Psoas muscle (tissue), 8 donors: ENCODE measurements around the gene ADGRD1. TPM values are rescaled to one million over a fixed set of nuclear protein-coding genes. Genes with fewer than 3 reads are reported as not detected.

Experiments used
- ATAC-seq, 4 donors: fragments of 200-7000 bp; cut with Tn5 transposase; one replicate each; pipeline ENCODE4 v1.9.1; 2020; ENCODE audit warnings: moderate library complexity in 3 of 4, mild to moderate bottlenecking in 2 of 4
- DNase-seq, 2 donors: peaks; one replicate each; pipeline ENCODE4 v3.0.0-alpha.2; 2020
- H3K27ac ChIP-seq: fragments of 200-600 bp; one replicate; pipeline ENCODE4 v1.8.0; 2022
- H3K27me3 ChIP-seq, 3 donors: fragments of 200-600 bp in 1 of 3; one replicate each; pipeline versions ENCODE4 v1.6.1 to v1.8.0; 2013 to 2022; ENCODE audit warnings: low read length in 2 of 3, mild to moderate bottlenecking in 2 of 3, moderate library complexity in 1 of 3; ENCODE audit not compliant: insufficient read depth in 3 of 3
- H3K36me3 ChIP-seq, 2 donors: fragments of 200-600 bp in 1 of 2; one replicate each; pipeline versions ENCODE4 v1.6.1 to v1.8.0; 2013 to 2022; ENCODE audit warnings: low read depth in 1 of 2, mild to moderate bottlenecking in 1 of 2, moderate library complexity in 1 of 2; ENCODE audit not compliant: insufficient read depth in 1 of 2
- H3K4me1 ChIP-seq: fragments of 200-600 bp; one replicate; pipeline ENCODE4 v1.8.0; 2022
- H3K4me3 ChIP-seq: fragments of 200-600 bp; one replicate; pipeline ENCODE4 v1.8.0; 2022; ENCODE audit warnings: mild to moderate bottlenecking
- H3K9me3 ChIP-seq: fragments of 200-600 bp; one replicate; pipeline ENCODE4 v1.8.0; 2022
- CTCF ChIP-seq: fragments of 200-600 bp; IDR thresholded peaks from one replicate; pipeline ENCODE4 v1.8.0; 2022; ENCODE audit warnings: antibody characterized with exemption
- WGBS, 3 donors: extraction: QIAGEN DNeasy Blood & Tissue Kit; methylation state at CpG; one replicate each; pipeline versions ENCODE4 v1.1.6 to v1.1.7; 2013; 5-methylcytosine and 5-hydroxymethylcytosine counted together
- intact Hi-C, 2 donors: fragments of 100-400 bp; cut with DNase I; formaldehyde crosslinking; loops; one replicate each; pipeline versions ENCODE4 v1.11.0 to v1.14.2; 2022
- polyA plus RNA-seq, 3 donors: library from polyadenylated mRNA; stranded (reverse); fragments of 200-250 nt; gene quantifications; one replicate each; pipeline ENCODE4 v1.2.3, GENCODE V29; 2013
- total RNA-seq, 4 donors: library from RNA; stranded (reverse); fragmentation: NEBNext Ultra II Directional in 2 of 4; extraction: Animal tissue kit (Norgen Biotek cat#: 25700) in 2 of 4; gene quantifications; one replicate each; pipeline versions ENCODE4 v1.2.1 to v1.2.4, GENCODE V29; 2021 to 2023
- donor health status: healthy with polysubstance abuse.
- donor health status: DM: no; HTN: no; CAD: no; lungs with moderate emphysema.
- donor health status: Bipolar disorder and iron deficiency.
- donor health status: healthy.
- donor health status: DM: yes; HTN: yes; CAD: no.
- donor health status: DM: no; HTN: no; CAD: no.
- donor health status: DM: no; HTN: no; CAD: no.
- donor health status: DM: yes; HTN: yes; CAD: no.

ADGRD1 gene
- total and polyA plus RNA-seq, 7 donors: 2.1 to 11.6 (median 3.6) TPM

GRCh38 chr12:131147894-131148293 is 194.2 kb downstream of the ADGRD1 start:
- no peak for TF ChIP-seq CTCF
- intact Hi-C loops: no loop called here
- Histone ChIP-seq H3K4me3 (no peak overlapping the region), H3K27ac (no peak overlapping the region), H3K36me3 (no peaks in the 10 kb centered on the region), H3K4me1 (no peaks in the 10 kb centered on the region), H3K9me3 (no peaks in the 10 kb centered on the region), H3K27me3 (no peaks in the 10 kb centered on the region)
- WGBS, 3 donors: 63 to 68% (median 67%) methylated on average over 3 of the region's 3 CpGs
- DNase-seq: no peak
- ATAC-seq: no peak

- no peak for ATAC-seq
- intact Hi-C loops: no loop called here
- TF ChIP-seq CTCF: no peak
- no peak for DNase-seq
- no peak overlapping the region for H3K27ac ChIP-seq
- no peaks in the 10 kb centered on the region for H3K4me1 ChIP-seq
- H3K27me3 ChIP-seq: peaks cover 0 to 1% (median 0%) of the 10 kb centered on the region in 3 donors
- no peak overlapping the region for H3K4me3 ChIP-seq
- H3K36me3 ChIP-seq: no peaks in the 10 kb centered on the region
- no peaks in the 10 kb centered on the region for H3K9me3 ChIP-seq
- WGBS, 3 donors: 54 to 65% (median 55%) methylated on average over 8 of the region's 8 CpGs
Measured at GRCh38 chr12:131151558-131152345, 198.0 kb downstream of the ADGRD1 start.

GRCh38 chr12:131152587-131152986 is 198.9 kb downstream of the ADGRD1 start:
- ATAC-seq: no peak
- Histone ChIP-seq H3K27me3 (peaks cover 0 to 1% (median 0%) of the 10 kb centered on the region in 3 donors), H3K4me3 (no peak overlapping the region), H3K9me3 (no peaks in the 10 kb centered on the region), H3K36me3 (no peaks in the 10 kb centered on the region), H3K27ac (no peak overlapping the region), H3K4me1 (no peaks in the 10 kb centered on the region)
- intact Hi-C loops: no loop called here
- no peak for DNase-seq
- 62 to 67% (median 65%) methylated on average over 5 of the region's 5 CpGs for WGBS, 3 donors
- TF ChIP-seq CTCF: no peak

DNA sequence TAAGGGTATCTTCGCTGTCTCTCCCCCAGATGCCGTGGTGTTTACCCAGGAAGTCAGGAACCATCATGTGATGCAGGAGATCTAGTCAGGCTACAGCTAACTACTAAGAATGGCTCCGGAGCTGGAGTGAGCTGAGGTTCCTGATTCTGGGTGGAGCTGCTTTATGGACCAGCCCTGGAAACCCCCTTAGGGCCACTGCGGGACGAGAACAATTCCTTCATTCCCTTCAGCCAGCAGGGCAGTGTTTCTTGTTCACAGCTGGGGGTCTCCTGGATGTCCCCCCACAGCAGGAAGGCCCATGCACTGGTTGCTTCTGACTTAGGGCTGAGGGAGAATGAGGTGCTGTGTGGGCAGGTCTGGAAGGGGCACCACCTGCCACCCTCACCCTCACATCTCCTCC is 199.3 kb downstream of the ADGRD1 start:
- H3K9me3 ChIP-seq: no peaks in the 10 kb centered on the region
- DNase-seq (no peak), ATAC-seq (no peak)
- H3K4me3 ChIP-seq: no peak overlapping the region
- 80 to 84% (median 83%) methylated on average over 5 of the region's 5 CpGs for WGBS, 3 donors
- H3K36me3 ChIP-seq: no peaks in the 10 kb centered on the region
- no peak for TF ChIP-seq CTCF
- intact Hi-C loops: no loop called here
- H3K27me3 ChIP-seq: peaks cover 0 to 1% (median 0%) of the 10 kb centered on the region in 3 donors
- H3K4me1 ChIP-seq: no peaks in the 10 kb centered on the region
- H3K27ac ChIP-seq: no peak overlapping the region

DNA sequence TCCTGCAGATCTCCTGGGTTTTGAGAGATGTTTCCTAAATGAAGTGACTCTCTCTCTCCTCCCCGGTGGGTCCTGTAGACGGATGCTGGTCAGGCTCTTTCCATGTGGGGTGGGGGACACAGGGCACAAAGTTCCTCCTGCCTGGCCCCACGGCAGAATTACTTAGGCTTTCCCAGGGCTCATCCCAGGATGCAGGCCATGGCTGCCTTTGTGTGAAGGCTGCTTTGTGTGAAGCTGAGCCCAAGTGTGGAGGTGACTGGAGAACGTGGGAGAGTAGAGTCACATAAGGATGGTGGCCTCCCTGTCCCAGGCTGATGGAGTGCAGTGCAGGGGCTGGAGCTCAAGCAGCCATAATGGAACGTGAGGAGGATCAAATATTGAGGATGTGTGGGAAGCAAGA is 200.2 kb downstream of the ADGRD1 start:
- no peak for TF ChIP-seq CTCF
- H3K4me3 ChIP-seq: no peak overlapping the region
- ATAC-seq: no peak

More for the DNA sequence above, 200.2 kb downstream of the ADGRD1 start:
- H3K27ac ChIP-seq: no peak overlapping the region
- H3K36me3 ChIP-seq: no peaks in the 10 kb centered on the region
- no peak for DNase-seq
- no peaks in the 10 kb centered on the region for H3K4me1 ChIP-seq
- no peaks in the 10 kb centered on the region for H3K9me3 ChIP-seq
- 80% methylated on average over 5 of the region's 5 CpGs for WGBS, 3 donors
- H3K27me3 ChIP-seq: peaks cover 0 to 1% (median 0%) of the 10 kb centered on the region in 3 donors
- intact Hi-C loops: no loop called here
